Measurements from ENCODE around the gene GBP5. TPM values are rescaled to one million over a fixed set of nuclear protein-coding genes. Genes with fewer than 3 reads are reported as not detected.

GBP5 gene
- total and polyA plus RNA-seq, 2 of the 13 experiments (the other 11 are each of a cell fraction or from before 2014, with no cell fraction given): 0.01 TPM; not detected in 1

- Histone ChIP-seq H3K4me2 (ENCODE audit: low read depth, low read length) (no peak overlapping the region), H3K9ac (ENCODE audit: insufficient read depth, low read depth, low read length) (no peak overlapping the region), H3K9me3 (ENCODE audit: low read length) (no peaks in the 10 kb centered on the region), H3K27ac (ENCODE audit: extremely low read length, insufficient read depth, low read length) (no peak overlapping the region), H3K4me3 (replicated peaks in 1 of 3; ENCODE audit: insufficient read depth in 1 of 3, low read depth in 2 of 3, low read length in 3 of 3) (no peak overlapping the region), H3K4me1 (ENCODE audit: insufficient read depth, low read length) (no peaks in the 10 kb centered on the region), H3K36me3 (replicated peaks in 1 of 2; ENCODE audit: control insufficient read depth in 1 of 2, insufficient read depth in 2 of 2, low read length in 2 of 2) (no peaks in the 10 kb centered on the region), H4K20me1 (ENCODE audit: insufficient read depth, low read length) (no peaks in the 10 kb centered on the region), H3K27me3 (ENCODE audit: control insufficient read depth in 1 of 2, insufficient read depth in 2 of 2, low read length in 2 of 2) (no peaks in the 10 kb centered on the region; a peak in 1 of 5 replicates), H3K79me2 (ENCODE audit: insufficient read depth, low read length) (no peaks in the 10 kb centered on the region), H2AFZ (ENCODE audit: low read length) (no peak overlapping the region)
- ChIA-PET CTCF (ENCODE audit: low intra/inter-chr PET ratio, low total read pairs) (no interaction called here), POLR2A (no interaction called here)
- FAIRE-seq (no peak), DNase-seq (ENCODE audit: low spot score) (no peak), ATAC-seq (no peak)
- BruUV-seq (replicated peaks): no TSS peak
- intact Hi-C loops (cut with micrococcal nuclease; ENCODE audit: unreplicated experiment) (no loop called here), in situ Hi-C loops (cut with HindIII; ENCODE audit: extremely low pct_ligation_motif_present, low pct_unique_long_range_greater_than_20kb) (no loop called here)
- WGBS (ENCODE audit: low lambda C conversion rate): 43% methylated on average over 6 of the region's 6 CpGs
- TF ChIP-seq FLYWCH1 (CRISPR knock-in tag; IDR thresholded peaks at IDR 0.05) (no peak), ZMAT5 (CRISPR knock-in tag; IDR thresholded peaks at IDR 0.05; ENCODE audit: borderline replicate concordance, low read depth) (no peak), SP5 (CRISPR knock-in tag; IDR thresholded peaks at IDR 0.05; ENCODE audit: borderline replicate concordance, low read depth) (no peak), LBX2 (CRISPR knock-in tag; IDR thresholded peaks at IDR 0.05; ENCODE audit: borderline replicate concordance) (no peak), ZNF580 (CRISPR knock-in tag; IDR thresholded peaks at IDR 0.05; ENCODE audit: borderline replicate concordance, low read depth) (no peak), TCF7L2 (IDR thresholded peaks at IDR 0.05; ENCODE audit: low read depth, low read length) (no peak)
These were observed 10.6 kb downstream of the GBP5 start for GRCh38 chr1:89261926-89262515.

- no peaks in the 10 kb centered on the region for H3K9me3 ChIP-seq (ENCODE audit: low read length)
- DNase-seq (ENCODE audit: low spot score) (no peak), ATAC-seq (no peak), FAIRE-seq (no peak)
- no peaks in the 10 kb centered on the region for H3K79me2 ChIP-seq (ENCODE audit: insufficient read depth, low read length)
- H3K36me3 ChIP-seq (replicated peaks in 1 of 2; ENCODE audit: control insufficient read depth in 1 of 2, insufficient read depth in 2 of 2, low read length in 2 of 2): no peaks in the 10 kb centered on the region
- H2AFZ ChIP-seq (ENCODE audit: low read length): no peak overlapping the region
- no peak for TF ChIP-seq RFX5 (IDR thresholded peaks at IDR 0.05; ENCODE audit: low read depth, low read length)
- TF ChIP-seq ZNF3 (CRISPR knock-in tag; IDR thresholded peaks at IDR 0.05): no peak
- TF ChIP-seq NFE2L1 (CRISPR knock-in tag; IDR thresholded peaks at IDR 0.05; ENCODE audit: borderline replicate concordance): no peak
- TF ChIP-seq JARID2 (CRISPR knock-in tag; IDR thresholded peaks at IDR 0.05; ENCODE audit: insufficient replicate concordance): no peak
- no peak for TF ChIP-seq ZSCAN20 (CRISPR knock-in tag; IDR thresholded peaks at IDR 0.05; ENCODE audit: borderline replicate concordance)
- TF ChIP-seq ZNF326 (CRISPR knock-in tag; IDR thresholded peaks at IDR 0.05; ENCODE audit: borderline replicate concordance): no peak
- H3K9ac ChIP-seq (ENCODE audit: insufficient read depth, low read depth, low read length): no peak overlapping the region
- H3K27ac ChIP-seq (ENCODE audit: extremely low read length, insufficient read depth, low read length): no peak overlapping the region
- no peaks in the 10 kb centered on the region for H4K20me1 ChIP-seq (ENCODE audit: insufficient read depth, low read length)
- no peaks in the 10 kb centered on the region for H3K4me1 ChIP-seq (ENCODE audit: insufficient read depth, low read length)
- ChIA-PET CTCF (ENCODE audit: low intra/inter-chr PET ratio, low total read pairs) (no interaction called here), POLR2A (no interaction called here)
- no peak overlapping the region for H3K4me2 ChIP-seq (ENCODE audit: low read depth, low read length)
- no peaks in the 10 kb centered on the region for H3K27me3 ChIP-seq (ENCODE audit: control insufficient read depth in 1 of 2, insufficient read depth in 2 of 2, low read length in 2 of 2)
- BruUV-seq (replicated peaks): no TSS peak
- intact Hi-C loops (cut with micrococcal nuclease; ENCODE audit: unreplicated experiment): no loop called here
- WGBS (ENCODE audit: low lambda C conversion rate): under 1% methylated on average over 5 of the region's 5 CpGs
- H3K4me3 ChIP-seq (replicated peaks in 1 of 3; ENCODE audit: insufficient read depth in 1 of 3, low read depth in 2 of 3, low read length in 3 of 3): no peak overlapping the region
- in situ Hi-C loops (cut with HindIII; ENCODE audit: extremely low pct_ligation_motif_present, low pct_unique_long_range_greater_than_20kb): no loop called here
These were observed 11.9 kb downstream of the GBP5 start for GRCh38 chr1:89260566-89261255.
